CD14-positive monocyte (primary cell): Measurements from ENCODE around the gene CLEC4M. TPM values are rescaled to one million over a fixed set of nuclear protein-coding genes. Genes with fewer than 3 reads are reported as not detected.

ENCODE experiments used
- DNase-seq, 3 donors: peaks; one replicate each; pipeline ENCODE4 v3.0.0-alpha.2; 2011 to 2022
- H2AFZ ChIP-seq: 2 replicates; pipeline ENCODE4 v1.6.0; 2012; ENCODE audit warnings: mild to moderate bottlenecking, low read depth, low read length, inconsistent platforms; ENCODE audit not compliant: insufficient read depth, poor library complexity, severe bottlenecking
- H3K27ac ChIP-seq, 2 donors: 1 replicate in 1 of 2; 2 replicates in 1 of 2; pipeline ENCODE4 v1.5.1; 2012 to 2013; ENCODE audit warnings: low read length in 2 of 2, control low read depth in 1 of 2, inconsistent platforms in 1 of 2, low read depth in 1 of 2, mild to moderate bottlenecking in 1 of 2
- H3K27me3 ChIP-seq, 2 donors: one replicate each; pipeline versions ENCODE4 v1.6.0 to v1.6.1; 2011 to 2013; ENCODE audit warnings: low read length in 2 of 2; ENCODE audit not compliant: control insufficient read depth in 2 of 2, insufficient read depth in 2 of 2
- H3K36me3 ChIP-seq, 2 donors: replicated peaks in 1 of 2; 1 replicate in 1 of 2; 2 replicates in 1 of 2; pipeline versions ENCODE4 v1.5.1 to v1.6.1; 2012 to 2013; ENCODE audit warnings: low read length in 2 of 2, control low read depth in 1 of 2, inconsistent platforms in 1 of 2, mild to moderate bottlenecking in 1 of 2; ENCODE audit not compliant: insufficient read depth in 2 of 2, control insufficient read depth in 1 of 2
- H3K4me1 ChIP-seq, 2 donors: 1 replicate in 1 of 2; 2 replicates in 1 of 2; pipeline versions ENCODE4 v1.5.1 to v1.6.1; 2012 to 2013; ENCODE audit warnings: low read length in 2 of 2, control low read depth in 1 of 2, inconsistent platforms in 1 of 2, mild to moderate bottlenecking in 1 of 2, moderate library complexity in 1 of 2; ENCODE audit not compliant: insufficient read depth in 2 of 2, control insufficient read depth in 1 of 2
- H3K4me2 ChIP-seq: replicated peaks from 2 replicates; pipeline ENCODE3; 2012; ENCODE audit warnings: low read length, moderate library complexity, mild to moderate bottlenecking; ENCODE audit not compliant: poor library complexity, severe bottlenecking; ENCODE audit errors: extremely low read depth
- H3K4me3 ChIP-seq, 3 experiments: fragments of 200-600 bp in 1 of 3; sonication (generic) in 1 of 3; replicated peaks in 1 of 3; 1 replicate in 2 of 3; 2 replicates in 1 of 3; pipeline ENCODE4 v1.5.1; 2011 to 2013; ENCODE audit warnings: low read length in 3 of 3, mild to moderate bottlenecking in 3 of 3, control low read depth in 2 of 3, low read depth in 2 of 3, inconsistent platforms in 1 of 3, moderate library complexity in 1 of 3
- H3K79me2 ChIP-seq: 2 replicates; pipeline ENCODE4 v1.6.0; 2012; ENCODE audit warnings: mild to moderate bottlenecking, control low read depth, inconsistent platforms, low read length, moderate library complexity; ENCODE audit not compliant: insufficient read depth
- H3K9ac ChIP-seq: 2 replicates; pipeline ENCODE4 v1.6.0; 2017; ENCODE audit warnings: low read length, mild to moderate bottlenecking; ENCODE audit not compliant: insufficient read depth, poor library complexity, severe bottlenecking
- H3K9me3 ChIP-seq, 2 donors: replicated peaks in 1 of 2; 1 replicate in 1 of 2; 2 replicates in 1 of 2; pipeline versions ENCODE4 v1.5.1 to v1.6.1; 2012 to 2013; ENCODE audit warnings: low read length in 2 of 2, control low read depth in 1 of 2; ENCODE audit not compliant: control insufficient read depth in 1 of 2, insufficient read depth in 1 of 2
- H4K20me1 ChIP-seq: 2 replicates; pipeline ENCODE4 v1.6.0; 2012; ENCODE audit warnings: mild to moderate bottlenecking, low read length, control low read depth, moderate library complexity; ENCODE audit not compliant: insufficient read depth
- H3K27ac Mint-ChIP-seq, 7 donors: one replicate each; pipeline ENCODE4 v1.8.0; 2020; ENCODE audit warnings: mild to moderate bottlenecking in 7 of 7, mixed read lengths in 7 of 7, moderate library complexity in 6 of 7, inconsistent platforms in 2 of 7
- H3K27me3 Mint-ChIP-seq, 3 donors: one replicate each; pipeline ENCODE4 v1.8.0; 2021 to 2022; ENCODE audit warnings: low read depth in 3 of 3, mild to moderate bottlenecking in 3 of 3, mixed read lengths in 3 of 3, moderate library complexity in 3 of 3, inconsistent platforms in 1 of 3
- H3K36me3 Mint-ChIP-seq, 2 donors: one replicate each; pipeline ENCODE4 v1.8.0; 2020; ENCODE audit warnings: mixed read lengths in 2 of 2, inconsistent platforms in 1 of 2, mild to moderate bottlenecking in 1 of 2
- H3K4me1 Mint-ChIP-seq: one replicate; pipeline ENCODE4 v1.8.0; 2020; ENCODE audit warnings: mild to moderate bottlenecking, mixed read lengths
- H3K4me3 Mint-ChIP-seq, 2 donors: one replicate each; pipeline ENCODE4 v1.8.0; 2020; ENCODE audit warnings: mild to moderate bottlenecking in 2 of 2, mixed read lengths in 2 of 2, moderate library complexity in 1 of 2
- H3K9me3 Mint-ChIP-seq, 7 donors: one replicate each; pipeline ENCODE4 v1.8.0; 2020 to 2022; ENCODE audit warnings: mixed read lengths in 7 of 7, mild to moderate bottlenecking in 6 of 7, moderate library complexity in 6 of 7, inconsistent platforms in 2 of 7
- CTCF ChIP-seq: fragments of 200-600 bp; IDR thresholded peaks from one replicate; pipeline ENCODE4 v1.8.0; 2022; ENCODE audit warnings: antibody characterized with exemption, mild to moderate bottlenecking
- WGBS: methylation state at CpG from one replicate; pipeline ENCODE4 v1.1.5; 2013; ENCODE audit warnings: missing lambda C conversion rate; ENCODE audit not compliant: insufficient coverage; 5-methylcytosine and 5-hydroxymethylcytosine counted together
- intact Hi-C, 2 donors: fragments of 100-400 bp; cut with micrococcal nuclease; formaldehyde crosslinking; loops; one replicate each; pipeline versions ENCODE4 v1.15.0 to v1.15.1; 2023
- polyA plus RNA-seq, 3 donors: library from polyadenylated mRNA; depleted of rRNA in 1 of 3; unstranded in 2 of 3; stranded (reverse) in 1 of 3; fragments of 300-500 nt in 2 of 3; fragments of >200 nt in 1 of 3; fragmentation: Illumina TruSeq in 2 of 3; gene quantifications; 1 replicate in 2 of 3; 2 replicates in 1 of 3; pipeline ENCODE4 v1.2.3, GENCODE V29; 2012 to 2021

CLEC4M gene
- polyA plus RNA-seq, 3 donors, result not detected

- WGBS, result 0% methylated on average over 20 of the region's 34 CpGs
- Histone ChIP-seq H3K79me2 (no peaks in the 10 kb centered on the region), H4K20me1 (no peaks in the 10 kb centered on the region), H3K36me3 (no peaks in the 10 kb centered on the region), H3K27me3 (no peaks in the 10 kb centered on the region), H3K4me1 (peaks cover 14 to 18% of the 10 kb centered on the region in 2 donors), H3K4me3 (peak overlapping the region; percentile 31 to 70 (median 35)), H2AFZ (peak overlapping the region; percentile 78), H3K4me2 (peak overlapping the region; percentile 71), H3K9ac (peak overlapping the region; percentile 60), H3K9me3 (peaks cover 0 to 11% of the 10 kb centered on the region in 2 donors), H3K27ac (peak overlapping the region; percentile 67 to 75)
- TF ChIP-seq CTCF, result peak; percentile 86
- H3K4me3 Mint-ChIP-seq, result peak overlapping the region; percentile 75 to 86
- H3K27me3 Mint-ChIP-seq, result peaks cover 0 to 8% (median 4%) of the 10 kb centered on the region in 3 donors
- DNase-seq, result peak; percentile 72 to 84 (median 77)
- peak overlapping the region; percentile 82 to 93 (median 91) for H3K27ac Mint-ChIP-seq
- intact Hi-C loops, result loop anchor here (2.0 to 5.0 kb wide), 4 partner anchors 52 to 231 kb away; partner anchors contain the start of genes CD209 (in 1 of the 2) and TRAPPC5 (in 1 of the 2)
- peaks cover 0 to 4% of the 10 kb centered on the region in 2 donors for H3K36me3 Mint-ChIP-seq
- H3K4me1 Mint-ChIP-seq, result peaks cover 12% of the 10 kb centered on the region
- peaks cover 3 to 12% (median 6%) of the 10 kb centered on the region in 7 donors for H3K9me3 Mint-ChIP-seq
Measured at GRCh38 chr19:7799640-7800355, 36.8 kb downstream of the CLEC4M start.

- WGBS, result 96% methylated on average over 16 of the region's 17 CpGs
- no peak overlapping the region for H3K9ac ChIP-seq
- no peak overlapping the region for H3K4me3 ChIP-seq
- no peak overlapping the region for H2AFZ ChIP-seq
- Mint-ChIP-seq H3K9me3 (peaks cover 3 to 12% (median 6%) of the 10 kb centered on the region in 7 donors), H3K4me1 (peaks cover 14% of the 10 kb centered on the region), H3K27me3 (peaks cover 0 to 12% (median 8%) of the 10 kb centered on the region in 3 donors), H3K27ac (no peak overlapping the region), H3K4me3 (no peak overlapping the region), H3K36me3 (peaks cover 0 to 4% of the 10 kb centered on the region in 2 donors)
- H3K4me2 ChIP-seq, result no peak overlapping the region
- H3K4me1 ChIP-seq, result peaks cover 14 to 18% of the 10 kb centered on the region in 2 donors
- no peaks in the 10 kb centered on the region for H3K36me3 ChIP-seq
- no peak overlapping the region for H3K27ac ChIP-seq
- no peaks in the 10 kb centered on the region for H3K27me3 ChIP-seq
- DNase-seq, result no peak
- intact Hi-C loops, result loop anchor here in 1 of 2 donors (2.0 kb wide), 1 partner anchor 232 kb away; no protein-coding TSS in a partner anchor
- TF ChIP-seq CTCF, result no peak
- H3K9me3 ChIP-seq, result peaks cover 0 to 11% of the 10 kb centered on the region in 2 donors
- no peaks in the 10 kb centered on the region for H4K20me1 ChIP-seq
- no peaks in the 10 kb centered on the region for H3K79me2 ChIP-seq
Measured at GRCh38 chr19:7801020-7801570, 38.1 kb downstream of the CLEC4M start.
